Stimulated activated naive CD8-positive, alpha-beta T cell treated with anti-CD3 and anti-CD28 coated beads, Interleukin-15, amount 100 ng/mL, for 72 hours (primary cell): ENCODE measurements around the gene PMM2.

Experiments
- ATAC-seq: fragments of 150-1000 bp; cut with Tn5 transposase; 2 replicates; pipeline ENCODE4 v1.10.0; 2021; ENCODE audit warnings: mild to moderate bottlenecking, moderate library complexity
- DNase-seq, 2 donors: peaks; one replicate each; pipeline ENCODE4 v3.0.0; 2021 to 2022
- H3K27ac Mint-ChIP-seq, 2 donors: one replicate each; pipeline ENCODE4 v1.8.0; 2022; ENCODE audit warnings: mild to moderate bottlenecking in 2 of 2, mixed read lengths in 2 of 2, moderate library complexity in 2 of 2
- H3K27me3 Mint-ChIP-seq: one replicate; pipeline ENCODE4 v1.8.0; 2022; ENCODE audit warnings: mixed read lengths
- H3K4me1 Mint-ChIP-seq: one replicate; pipeline ENCODE4 v1.8.0; 2022; ENCODE audit warnings: mild to moderate bottlenecking, mixed read lengths
- H3K4me3 Mint-ChIP-seq, 2 donors: one replicate each; pipeline ENCODE4 v1.8.0; 2022; ENCODE audit warnings: mild to moderate bottlenecking in 2 of 2, mixed read lengths in 2 of 2, moderate library complexity in 1 of 2
- H3K9me3 Mint-ChIP-seq, 2 donors: one replicate each; pipeline ENCODE4 v1.8.0; 2022; ENCODE audit warnings: mixed read lengths in 2 of 2

Gene PMM2

GRCh38 chr16:8890549-8890921, 92.9 kb downstream of the PMM2 start:
- Mint-ChIP-seq H3K4me3 (no peak overlapping the region), H3K9me3 (no peaks in the 10 kb centered on the region), H3K4me1 (peaks cover 16% of the 10 kb centered on the region), H3K27me3 (peaks cover 10% of the 10 kb centered on the region), H3K27ac (peak overlapping the region in 1 of 2 donors; percentile 83)
- ATAC-seq (no peak), DNase-seq (no peak)

- Mint-ChIP-seq H3K27ac (peak overlapping the region in 1 of 2 donors; percentile 89), H3K4me3 (no peak overlapping the region), H3K27me3 (no peaks in the 10 kb centered on the region), H3K9me3 (no peaks in the 10 kb centered on the region), H3K4me1 (peaks cover 6% of the 10 kb centered on the region)
- ATAC-seq: no peak
- DNase-seq: no peak
These were observed 94.5 kb downstream of the PMM2 start for GRCh38 chr16:8892101-8892575.

GRCh38 chr16:8893426-8893825, 95.8 kb downstream of the PMM2 start:
- Mint-ChIP-seq H3K27me3 (no peaks in the 10 kb centered on the region), H3K27ac (no peak overlapping the region), H3K4me3 (no peak overlapping the region), H3K4me1 (peaks cover 6% of the 10 kb centered on the region), H3K9me3 (no peaks in the 10 kb centered on the region)
- DNase-seq (no peak), ATAC-seq (no peak)

GRCh38 chr16:8893976-8894690, 96.5 kb downstream of the PMM2 start:
- H3K4me3 Mint-ChIP-seq: no peak overlapping the region
- peaks cover 6% of the 10 kb centered on the region for H3K4me1 Mint-ChIP-seq

GRCh38 chr16:8894736-8895334, 97.2 kb downstream of the PMM2 start:
- peak overlapping the region in 1 of 2 donors; percentile 90 for H3K27ac Mint-ChIP-seq

More at GRCh38 chr16:8893976-8894690, 96.5 kb downstream of the PMM2 start:
- Mint-ChIP-seq H3K27ac (peak overlapping the region in 1 of 2 donors; percentile 90), H3K27me3 (no peaks in the 10 kb centered on the region), H3K9me3 (no peaks in the 10 kb centered on the region)
- DNase-seq: no peak
- no peak for ATAC-seq

GRCh38 chr16:8898660-8899318, 101.2 kb downstream of the PMM2 start:
- no peak for DNase-seq
- peak overlapping the region in 1 of 2 donors; percentile 74 for H3K27ac Mint-ChIP-seq
- ATAC-seq: no peak
- no peaks in the 10 kb centered on the region for H3K4me1 Mint-ChIP-seq
- H3K27me3 Mint-ChIP-seq: no peaks in the 10 kb centered on the region
- no peaks in the 10 kb centered on the region for H3K9me3 Mint-ChIP-seq
- H3K4me3 Mint-ChIP-seq: no peak overlapping the region

More at GRCh38 chr16:8894736-8895334, 97.2 kb downstream of the PMM2 start:
- peaks cover 6% of the 10 kb centered on the region for H3K4me1 Mint-ChIP-seq
- H3K27me3 Mint-ChIP-seq: no peaks in the 10 kb centered on the region
- DNase-seq: no peak
- no peak overlapping the region for H3K4me3 Mint-ChIP-seq
- no peaks in the 10 kb centered on the region for H3K9me3 Mint-ChIP-seq
- no peak for ATAC-seq
